HS-27A (cell line): ENCODE measurements around the gene LEMD3.

Source experiments
- DNase-seq: peaks from one replicate; pipeline ENCODE4 v3.0.0-alpha.2; 2012; ENCODE audit warnings: low read depth, missing footprints

Gene LEMD3

GRCh38 chr12:65169320-65170208, at the start of gene LEMD3:
Gene LEMD3, plus strand, starts transcription at chr12:65169583. Its CDS starts 14 bp downstream, at chr12:65169597.
- DNase-seq = peak; percentile 64

GRCh38 chr12:65121049-65121955, 48.1 kb upstream of the LEMD3 start, which contains the start of gene WIF1:
Gene WIF1, minus strand, starts transcription at chr12:65121305. Its CDS starts 114 bp downstream, at chr12:65121191.
- DNase-seq = no peak

DNA sequence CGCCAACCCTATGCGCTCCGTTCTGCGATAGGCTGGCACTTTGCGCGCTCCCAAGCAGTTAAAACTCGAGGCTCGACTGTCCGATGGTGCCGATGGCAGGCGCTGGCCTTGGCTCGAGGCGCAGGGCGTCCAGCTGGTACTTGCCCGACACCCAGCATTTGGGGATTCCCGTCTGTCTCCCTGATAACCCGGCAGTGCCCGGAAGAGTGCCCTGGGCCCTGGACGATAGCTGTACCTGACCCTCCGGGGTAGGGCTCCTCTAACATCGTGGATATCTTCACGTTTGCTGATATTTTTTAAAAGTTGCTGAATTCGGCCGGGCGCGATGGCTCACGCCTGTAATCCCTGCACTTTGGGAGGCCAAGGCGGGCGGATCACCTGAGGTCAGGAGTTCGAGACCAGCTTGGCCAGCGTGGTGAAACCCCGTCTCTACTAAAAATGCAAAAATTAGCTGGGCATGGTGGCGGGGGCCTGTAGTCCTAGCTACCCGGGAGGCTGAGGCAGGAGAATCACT, 47.4 kb upstream of the LEMD3 start:
- no peak for DNase-seq

- no peak for DNase-seq
Observed at GRCh38 chr12:65122703-65123102, 46.7 kb upstream of the LEMD3 start.

DNA sequence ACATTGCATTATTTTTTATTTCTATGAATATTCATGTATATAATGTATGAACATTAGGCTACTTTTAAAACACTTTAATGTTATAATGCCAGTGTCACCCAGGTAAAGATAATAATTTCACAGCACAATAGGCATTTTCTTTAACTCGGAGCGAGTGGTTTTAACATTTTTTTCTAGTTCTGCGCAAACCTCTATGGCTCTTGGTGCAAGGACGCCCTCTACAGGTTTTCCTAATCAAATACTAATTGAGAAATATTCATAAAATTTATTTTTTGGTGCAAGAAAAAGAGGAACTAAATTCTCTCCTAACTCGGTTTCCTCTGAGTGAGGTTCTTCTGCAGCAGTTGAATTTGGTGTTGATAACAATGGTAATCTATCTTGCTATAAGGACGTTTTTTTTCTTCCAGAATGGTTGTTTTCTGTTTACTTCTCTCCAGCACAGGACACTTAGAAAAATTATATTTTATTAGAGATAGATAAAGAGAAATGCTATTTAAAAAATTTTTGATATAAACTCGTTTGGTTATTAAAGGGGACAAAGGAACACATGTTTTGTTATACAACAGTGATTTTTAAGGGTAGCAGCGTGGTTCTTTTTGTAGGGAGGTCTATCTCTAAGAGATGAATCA, 45.8 kb upstream of the LEMD3 start:
- DNase-seq = no peak

- no peak for DNase-seq
Observed at GRCh38 chr12:65125247-65125646, 44.1 kb upstream of the LEMD3 start.

- DNase-seq = no peak
Observed at GRCh38 chr12:65125975-65126374, 43.4 kb upstream of the LEMD3 start.

- no peak for DNase-seq
Observed at GRCh38 chr12:65126482-65126881, 42.9 kb upstream of the LEMD3 start.

GRCh38 chr12:65133879-65134278, 35.5 kb upstream of the LEMD3 start:
- DNase-seq = no peak

- DNase-seq = no peak
Observed at GRCh38 chr12:65139389-65139788, 30.0 kb upstream of the LEMD3 start.

DNA sequence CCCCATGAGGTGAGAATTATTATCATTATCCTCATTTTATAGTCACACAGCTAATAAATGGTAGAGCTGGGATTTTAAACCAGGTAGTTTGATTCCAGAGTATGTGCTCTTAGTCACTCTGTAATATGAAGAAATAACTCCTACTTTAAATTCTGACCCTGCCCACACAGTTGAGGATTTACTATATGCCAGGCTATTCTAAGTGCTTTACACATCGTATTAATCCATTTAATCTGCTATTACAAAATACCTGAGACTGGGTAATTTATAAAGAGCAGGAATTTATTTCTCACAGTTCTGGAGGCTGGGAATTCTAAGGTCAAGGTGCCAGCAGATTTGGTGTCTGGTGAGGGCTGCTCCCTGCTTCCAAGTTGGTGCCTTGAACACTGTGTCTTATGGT, 28.6 kb upstream of the LEMD3 start:
- no peak for DNase-seq

GRCh38 chr12:65147312-65147905, 22.0 kb upstream of the LEMD3 start:
- no peak for DNase-seq

- DNase-seq = no peak
Observed at GRCh38 chr12:65152012-65152411, 17.4 kb upstream of the LEMD3 start.

GRCh38 chr12:65152596-65152995, 16.8 kb upstream of the LEMD3 start:
- DNase-seq = no peak

DNA sequence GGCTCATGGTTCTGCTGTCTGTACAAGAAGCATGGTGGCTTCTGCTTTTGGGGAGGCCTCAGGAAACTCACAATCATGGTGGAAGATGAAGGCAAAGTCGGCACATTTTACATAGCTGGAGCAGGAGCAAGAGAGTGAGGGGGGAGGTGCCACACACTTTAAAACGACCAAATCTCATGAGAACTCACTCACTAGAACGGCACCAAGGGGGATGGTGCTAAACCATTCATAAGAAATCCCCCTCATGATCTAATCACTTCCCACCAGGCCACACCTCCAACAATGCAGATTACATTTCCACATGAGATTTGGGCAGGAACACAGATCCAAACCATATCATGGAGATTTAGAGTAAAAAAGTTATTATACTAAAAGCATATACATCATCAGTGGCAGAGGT, 13.6 kb upstream of the LEMD3 start:
- DNase-seq = no peak

DNA sequence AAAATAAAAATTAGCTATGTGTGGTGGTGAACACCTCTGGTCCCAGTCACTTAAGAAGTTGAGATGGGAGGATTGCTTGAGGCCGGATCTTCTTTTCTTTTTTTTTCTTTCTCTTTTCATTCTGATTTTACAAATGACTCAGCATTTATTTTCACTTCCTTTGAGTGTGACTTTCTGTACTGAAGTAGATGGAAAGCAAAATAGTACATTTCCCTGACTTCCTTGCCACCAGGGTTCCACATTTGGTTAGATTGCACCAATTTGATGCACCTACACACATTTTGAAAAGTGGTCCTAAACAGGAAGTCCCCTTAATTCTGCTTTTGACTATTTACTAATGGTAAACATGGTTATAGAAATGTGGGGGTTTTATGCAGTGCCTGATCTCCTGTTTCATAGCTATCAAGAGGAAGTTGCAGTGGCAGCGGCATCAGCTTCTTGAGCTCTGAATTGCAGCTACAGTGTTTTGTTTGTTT, 13.0 kb upstream of the LEMD3 start:
- DNase-seq = no peak

GRCh38 chr12:65157091-65157490, 12.3 kb upstream of the LEMD3 start:
- no peak for DNase-seq

DNA sequence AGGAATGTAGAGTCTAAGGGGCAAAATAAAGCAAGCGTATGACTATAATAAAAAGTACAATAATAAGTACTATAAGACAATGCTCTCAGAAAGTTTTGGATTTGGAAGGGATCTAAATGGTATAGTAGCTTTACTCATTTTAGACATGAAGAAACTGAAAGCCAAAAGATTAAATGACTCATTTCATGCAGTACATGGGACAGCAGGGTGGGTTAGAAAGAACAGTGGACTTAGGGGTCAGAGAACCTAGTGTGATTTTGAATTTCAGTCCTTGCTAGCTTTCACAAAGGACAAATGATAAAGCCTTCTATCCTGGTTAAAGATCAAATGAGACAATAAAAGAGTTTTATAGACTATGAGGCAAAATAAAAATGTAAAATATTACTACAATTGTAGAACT, 6.8 kb upstream of the LEMD3 start:
- no peak for DNase-seq

GRCh38 chr12:65164244-65164643, 5.1 kb upstream of the LEMD3 start:
- no peak for DNase-seq

DNA sequence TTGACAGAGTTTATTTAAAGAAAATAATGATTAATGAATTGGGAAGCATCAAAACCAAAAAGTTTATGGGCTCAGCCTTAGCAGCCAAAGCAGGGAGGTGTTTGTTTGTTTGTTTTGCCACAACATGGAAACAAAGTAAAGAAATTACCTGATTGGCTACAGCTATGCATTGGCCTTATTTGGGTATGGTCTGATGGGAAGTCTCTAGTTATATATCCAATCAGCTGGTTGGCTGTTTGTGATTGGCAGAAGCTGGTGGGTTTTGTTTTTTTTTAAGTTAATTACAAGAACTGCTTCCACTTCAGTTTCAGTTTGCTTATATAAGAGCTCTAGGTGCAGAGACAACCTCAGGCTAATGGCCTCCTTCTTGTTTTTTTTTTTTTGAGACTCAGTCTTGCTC, 4.6 kb upstream of the LEMD3 start:
- DNase-seq = no peak

GRCh38 chr12:65168681-65169319, 583 bp upstream of the LEMD3 start:
- no peak for DNase-seq
